Panc1 (cell line): ENCODE measurements around the gene ARFGAP1.

Experiments
- POLR2AphosphoS5 ChIP-seq: IDR thresholded peaks from 2 replicates; pipeline ENCODE4 v1.6.1; 2012; ENCODE audit warnings: mild to moderate bottlenecking, low read depth, low read length, moderate library complexity
- REST ChIP-seq, 2 experiments: IDR thresholded peaks; 2 replicates each; pipeline ENCODE4 v1.6.1; 2011 to 2012; ENCODE audit warnings: low read depth in 2 of 2, control low read depth in 1 of 2, low read length in 1 of 2, mild to moderate bottlenecking in 1 of 2, moderate library complexity in 1 of 2; ENCODE audit not compliant: insufficient read depth in 1 of 2
- TCF7L2 ChIP-seq: IDR thresholded peaks from 2 replicates; pipeline ENCODE4 v1.6.1; 2011; ENCODE audit warnings: mild to moderate bottlenecking, low read depth, low read length, inconsistent platforms
- TF ChIP-seq, protein P1 (sequence below): fragments of 450-650 bp; IDR thresholded peaks from 2 replicates; pipeline ENCODE4 v1.5.1; 2017; ENCODE audit warnings: mild to moderate bottlenecking

- TF ChIP-seq, protein P1, sequence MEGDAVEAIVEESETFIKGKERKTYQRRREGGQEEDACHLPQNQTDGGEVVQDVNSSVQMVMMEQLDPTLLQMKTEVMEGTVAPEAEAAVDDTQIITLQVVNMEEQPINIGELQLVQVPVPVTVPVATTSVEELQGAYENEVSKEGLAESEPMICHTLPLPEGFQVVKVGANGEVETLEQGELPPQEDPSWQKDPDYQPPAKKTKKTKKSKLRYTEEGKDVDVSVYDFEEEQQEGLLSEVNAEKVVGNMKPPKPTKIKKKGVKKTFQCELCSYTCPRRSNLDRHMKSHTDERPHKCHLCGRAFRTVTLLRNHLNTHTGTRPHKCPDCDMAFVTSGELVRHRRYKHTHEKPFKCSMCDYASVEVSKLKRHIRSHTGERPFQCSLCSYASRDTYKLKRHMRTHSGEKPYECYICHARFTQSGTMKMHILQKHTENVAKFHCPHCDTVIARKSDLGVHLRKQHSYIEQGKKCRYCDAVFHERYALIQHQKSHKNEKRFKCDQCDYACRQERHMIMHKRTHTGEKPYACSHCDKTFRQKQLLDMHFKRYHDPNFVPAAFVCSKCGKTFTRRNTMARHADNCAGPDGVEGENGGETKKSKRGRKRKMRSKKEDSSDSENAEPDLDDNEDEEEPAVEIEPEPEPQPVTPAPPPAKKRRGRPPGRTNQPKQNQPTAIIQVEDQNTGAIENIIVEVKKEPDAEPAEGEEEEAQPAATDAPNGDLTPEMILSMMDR = no peak
- TF ChIP-seq TCF7L2 = no peak
- no peak for TF ChIP-seq REST (IDR thresholded peaks at IDR 0.05; ENCODE audit: insufficient read depth in 1 of 2, low read depth in 2 of 2, low read length in 1 of 2)
- TF ChIP-seq POLR2AphosphoS5 = no peak
Observed at GRCh38 chr20:63246490-63247288, 25.9 kb upstream of the ARFGAP1 start.
